ENCODE results near the gene GSE1.

Gene GSE1

GRCh38 chr16:85575920-85576319 is 37.2 kb upstream of the GSE1 start:
- DNase-seq (ENCODE audit: low read depth), result no peak
- no peak for TF ChIP-seq CTCF (conservative IDR thresholded peaks at IDR 0.05; ENCODE audit: low read depth, low read length)
- no peak overlapping the region for H3K4me3 ChIP-seq (ENCODE audit: low read depth, low read length)

GRCh38 chr16:85576944-85577343 is 36.2 kb upstream of the GSE1 start:
- no peak for DNase-seq (ENCODE audit: low read depth)
- no peak overlapping the region for H3K4me3 ChIP-seq (ENCODE audit: low read depth, low read length)
- TF ChIP-seq CTCF (conservative IDR thresholded peaks at IDR 0.05; ENCODE audit: low read depth, low read length), result no peak

GRCh38 chr16:85577899-85578598 is 35.1 kb upstream of the GSE1 start:
- no peak overlapping the region for H3K4me3 ChIP-seq (ENCODE audit: low read depth, low read length)
- TF ChIP-seq CTCF (conservative IDR thresholded peaks at IDR 0.05; ENCODE audit: low read depth, low read length), result no peak
- DNase-seq (ENCODE audit: low read depth), result no peak

GRCh38 chr16:85578599-85578948 is 34.5 kb upstream of the GSE1 start:
- TF ChIP-seq CTCF (conservative IDR thresholded peaks at IDR 0.05; ENCODE audit: low read depth, low read length), result no peak
- no peak overlapping the region for H3K4me3 ChIP-seq (ENCODE audit: low read depth, low read length)
- no peak for DNase-seq (ENCODE audit: low read depth)

GRCh38 chr16:85579191-85579590 is 33.9 kb upstream of the GSE1 start:
- H3K4me3 ChIP-seq (ENCODE audit: low read depth, low read length), result no peak overlapping the region
- no peak for TF ChIP-seq CTCF (conservative IDR thresholded peaks at IDR 0.05; ENCODE audit: low read depth, low read length)
- DNase-seq (ENCODE audit: low read depth), result no peak

GRCh38 chr16:85579923-85580580 is 33.1 kb upstream of the GSE1 start:
- no peak for TF ChIP-seq CTCF (conservative IDR thresholded peaks at IDR 0.05; ENCODE audit: low read depth, low read length)
- no peak for DNase-seq (ENCODE audit: low read depth)
- H3K4me3 ChIP-seq (ENCODE audit: low read depth, low read length), result no peak overlapping the region

GRCh38 chr16:85580684-85581083 is 32.4 kb upstream of the GSE1 start:
- no peak overlapping the region for H3K4me3 ChIP-seq (ENCODE audit: low read depth, low read length)
- DNase-seq (ENCODE audit: low read depth), result no peak
- TF ChIP-seq CTCF (conservative IDR thresholded peaks at IDR 0.05; ENCODE audit: low read depth, low read length), result no peak
